Stimulated activated CD4-positive, alpha-beta T cell treated with anti-CD3 and anti-CD28 coated beads, Interleukin-1b, Interleukin-23, amount 100 ng/mL, for 48 hours (primary cell): ENCODE results near the gene HLF.

Experiments used
- DNase-seq: peaks from one replicate; pipeline ENCODE4 v3.0.0-alpha.2; 2020

Gene HLF

GRCh38 chr17:55332296-55333041, 67.7 kb downstream of the HLF start:
- no peak for DNase-seq

GRCh38 chr17:55334285-55334684, 69.5 kb downstream of the HLF start:
- DNase-seq, result no peak

- DNase-seq, result no peak
These were observed 70.3 kb downstream of the HLF start for GRCh38 chr17:55334881-55335540.

- DNase-seq, result no peak
These were observed 70.9 kb downstream of the HLF start for GRCh38 chr17:55335625-55336024.

- DNase-seq, result no peak
These were observed 71.7 kb downstream of the HLF start for GRCh38 chr17:55336426-55336825.

- DNase-seq, result no peak
These were observed 75.4 kb downstream of the HLF start for GRCh38 chr17:55340176-55340575.

- no peak for DNase-seq
These were observed 75.9 kb downstream of the HLF start for GRCh38 chr17:55340686-55341085.

GRCh38 chr17:55341432-55341831, 76.7 kb downstream of the HLF start:
- peak; percentile 11 for DNase-seq

- no peak for DNase-seq
These were observed 78.2 kb downstream of the HLF start for GRCh38 chr17:55342800-55343585.

GRCh38 chr17:55343900-55344513, 79.2 kb downstream of the HLF start:
- DNase-seq, result no peak

GRCh38 chr17:55344514-55344997, 79.8 kb downstream of the HLF start:
- DNase-seq, result no peak

- DNase-seq, result no peak
These were observed 80.4 kb downstream of the HLF start for GRCh38 chr17:55345132-55345531.

- no peak for DNase-seq
These were observed 81.9 kb downstream of the HLF start for GRCh38 chr17:55346658-55347057.

GRCh38 chr17:55347341-55347740, 82.6 kb downstream of the HLF start:
- no peak for DNase-seq

GRCh38 chr17:55348749-55349354, 84.1 kb downstream of the HLF start:
- peak; percentile 11 for DNase-seq

GRCh38 chr17:55350825-55351205, 86.1 kb downstream of the HLF start:
- no peak for DNase-seq

GRCh38 chr17:55351226-55351625, 86.5 kb downstream of the HLF start:
- DNase-seq, result no peak

- DNase-seq, result no peak
These were observed 89.2 kb downstream of the HLF start for GRCh38 chr17:55354010-55354409.

- no peak for DNase-seq
These were observed 90.2 kb downstream of the HLF start for GRCh38 chr17:55354941-55355340.

- peak; percentile 69 for DNase-seq
These were observed 91.9 kb downstream of the HLF start for GRCh38 chr17:55356434-55357328.

GRCh38 chr17:55360971-55361370, 96.2 kb downstream of the HLF start:
- DNase-seq, result no peak

- DNase-seq, result no peak
These were observed 98.3 kb downstream of the HLF start for GRCh38 chr17:55363033-55363432.
